Activated CD4-positive, CD25-positive, alpha-beta regulatory T cell (primary cell): Measurements from ENCODE around the gene SLC35A5.
"Not testable (repeated sequence)": the region's sequence is repeated elsewhere in the genome, so short reads cannot be mapped to it uniquely, and the experiment has no call there.

Source experiments
- DNase-seq, 4 experiments: peaks; one replicate each; lab custom pipeline; 2025; lab: John Stamatoyannopoulos, UW

SLC35A5 gene, protein sequence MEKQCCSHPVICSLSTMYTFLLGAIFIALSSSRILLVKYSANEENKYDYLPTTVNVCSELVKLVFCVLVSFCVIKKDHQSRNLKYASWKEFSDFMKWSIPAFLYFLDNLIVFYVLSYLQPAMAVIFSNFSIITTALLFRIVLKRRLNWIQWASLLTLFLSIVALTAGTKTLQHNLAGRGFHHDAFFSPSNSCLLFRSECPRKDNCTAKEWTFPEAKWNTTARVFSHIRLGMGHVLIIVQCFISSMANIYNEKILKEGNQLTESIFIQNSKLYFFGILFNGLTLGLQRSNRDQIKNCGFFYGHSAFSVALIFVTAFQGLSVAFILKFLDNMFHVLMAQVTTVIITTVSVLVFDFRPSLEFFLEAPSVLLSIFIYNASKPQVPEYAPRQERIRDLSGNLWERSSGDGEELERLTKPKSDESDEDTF

DNA sequence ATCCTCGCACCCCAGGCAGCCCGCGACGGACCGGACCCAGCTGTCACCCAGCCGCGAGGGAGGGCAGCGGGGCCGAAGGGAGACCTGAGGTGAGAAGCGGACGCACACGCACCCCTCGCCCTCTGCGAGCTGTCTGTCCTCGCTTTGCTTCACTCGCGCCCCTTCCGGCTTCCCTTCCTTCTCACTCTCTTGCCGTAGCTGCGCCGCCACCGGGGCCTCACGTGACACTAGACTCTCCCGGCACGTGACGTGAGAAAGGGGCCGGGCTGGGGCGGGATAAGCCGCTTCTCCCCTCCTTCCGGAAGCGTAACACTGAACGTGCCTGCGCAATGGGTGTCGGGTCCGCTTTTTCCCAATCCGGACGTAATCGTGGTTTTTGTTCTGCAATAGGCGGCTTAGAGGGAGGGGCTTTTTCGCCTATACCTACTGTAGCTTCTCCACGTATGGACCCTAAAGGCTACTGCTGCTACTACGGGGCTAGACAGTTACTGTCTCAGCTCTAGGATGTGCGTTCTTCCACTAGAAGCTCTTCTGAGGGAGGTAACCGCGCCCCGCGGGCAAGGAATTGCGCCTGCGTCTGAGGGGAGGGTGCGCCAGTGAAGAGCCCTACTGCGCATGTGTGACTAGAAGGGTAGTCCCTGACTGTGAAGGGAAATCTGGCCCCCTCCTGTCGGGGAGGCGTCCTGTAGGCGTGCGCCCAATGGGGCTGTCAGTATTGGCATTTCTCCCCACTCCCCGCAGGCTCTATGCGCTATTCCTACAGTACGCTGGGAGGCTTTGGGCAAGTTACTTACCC, at the start of gene SLC35A5, which contains the start of gene ATG3:
TSS of gene SLC35A5 (plus strand) at position 312 of the 796 bp plus-strand sequence. CDS start 1,359 bp downstream, outside the sequence.
TSS of gene ATG3 (minus strand) at position 229 of the 796 bp plus-strand sequence. CDS start 434 bp downstream, outside the sequence.
- DNase-seq: peak; percentile 95 to 97 (median 96)

DNA sequence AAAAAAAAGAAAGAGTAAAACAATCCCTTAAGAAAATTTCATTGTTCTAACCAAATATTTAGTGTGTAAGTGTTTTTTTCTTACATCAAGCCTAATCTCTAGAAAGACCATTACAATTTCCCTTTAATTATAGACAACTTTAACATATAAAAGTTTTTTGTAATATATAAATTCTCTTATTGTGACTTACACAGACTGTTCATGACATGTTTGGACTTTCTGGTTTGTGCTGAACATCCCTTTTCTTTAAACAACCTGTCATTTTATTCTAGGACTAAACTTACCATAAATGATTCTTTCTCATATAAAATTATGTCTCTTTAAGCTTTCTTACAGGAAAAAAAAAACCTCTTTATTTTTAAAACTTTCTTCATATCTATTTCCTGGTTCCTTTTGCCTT, 49.5 kb upstream of the SLC35A5 start:
- DNase-seq: no peak

DNA sequence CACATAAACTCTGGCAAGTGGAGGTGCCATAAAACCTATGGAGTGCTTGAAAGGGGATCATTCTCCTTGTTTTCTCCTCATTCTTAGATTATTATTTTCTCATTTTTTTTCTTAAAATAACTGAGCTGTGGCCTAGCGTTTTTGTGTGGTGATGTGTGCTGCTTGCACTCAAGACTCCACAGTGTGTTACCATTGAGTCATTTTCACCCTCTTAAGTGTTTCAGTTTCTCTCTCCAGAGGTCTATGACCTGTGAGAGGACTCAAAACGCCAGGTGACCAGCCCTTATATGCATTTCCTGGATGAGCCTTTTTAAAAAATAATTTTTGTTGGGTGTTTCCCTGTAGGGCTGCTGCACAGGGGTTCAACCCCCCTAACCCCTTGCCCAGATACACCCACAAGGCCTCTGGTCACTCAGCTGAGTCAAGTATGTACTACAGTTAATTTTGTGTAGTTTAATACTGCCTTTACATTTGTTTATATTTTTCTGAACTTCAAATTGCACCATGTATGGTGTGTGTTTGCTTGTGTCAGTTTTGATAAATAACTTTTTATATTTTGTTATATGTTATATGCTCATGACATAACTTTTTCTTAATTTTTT, 47.2 kb upstream of the SLC35A5 start:
- DNase-seq: no peak

DNA sequence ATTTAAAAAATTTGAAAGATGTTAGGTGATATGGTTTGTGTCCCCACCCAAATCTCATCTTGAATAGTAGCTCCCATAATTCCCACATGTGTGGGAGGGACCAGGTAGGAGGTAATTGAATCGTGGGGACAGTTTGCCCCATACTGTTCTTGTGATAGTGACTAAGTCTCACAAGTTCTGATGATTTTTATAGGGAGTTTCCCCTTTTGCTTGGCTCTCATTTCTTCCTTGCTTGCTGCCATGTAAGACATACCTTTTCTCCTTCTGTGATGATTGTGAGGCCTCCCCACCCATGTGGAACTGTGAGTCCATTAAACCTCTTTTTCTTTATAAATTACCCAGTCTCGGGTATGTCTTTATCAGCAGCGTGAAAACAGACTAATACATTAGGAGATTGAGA, 42.9 kb upstream of the SLC35A5 start:
- DNase-seq: not testable (repeated sequence)

DNA sequence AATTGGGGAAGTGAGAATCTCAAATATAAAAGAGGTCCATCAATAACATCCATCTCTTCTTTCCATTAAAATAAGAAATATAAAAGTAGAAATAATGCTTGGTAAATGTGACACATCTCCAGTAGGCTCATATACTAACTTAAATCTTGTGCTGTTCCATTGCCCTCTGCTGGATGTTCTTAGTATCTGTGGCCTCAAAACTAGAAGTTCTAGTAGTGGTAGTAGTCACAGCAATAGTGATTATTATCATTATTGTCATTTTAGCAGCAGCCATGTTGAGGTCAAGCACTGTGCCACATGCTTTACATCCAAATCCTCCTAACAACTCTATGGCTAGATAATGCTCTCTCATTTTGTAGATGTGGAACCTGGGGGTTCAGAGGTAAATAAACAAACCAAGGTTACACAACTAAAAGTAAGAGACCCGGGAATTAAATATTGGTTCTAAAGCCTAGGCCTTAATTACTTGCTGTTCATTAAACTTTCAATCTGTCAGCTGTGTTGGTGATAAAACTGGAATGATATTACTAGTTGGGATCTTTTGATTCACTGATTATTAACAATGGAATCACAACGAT, 42.3 kb upstream of the SLC35A5 start:
- no peak for DNase-seq

DNA sequence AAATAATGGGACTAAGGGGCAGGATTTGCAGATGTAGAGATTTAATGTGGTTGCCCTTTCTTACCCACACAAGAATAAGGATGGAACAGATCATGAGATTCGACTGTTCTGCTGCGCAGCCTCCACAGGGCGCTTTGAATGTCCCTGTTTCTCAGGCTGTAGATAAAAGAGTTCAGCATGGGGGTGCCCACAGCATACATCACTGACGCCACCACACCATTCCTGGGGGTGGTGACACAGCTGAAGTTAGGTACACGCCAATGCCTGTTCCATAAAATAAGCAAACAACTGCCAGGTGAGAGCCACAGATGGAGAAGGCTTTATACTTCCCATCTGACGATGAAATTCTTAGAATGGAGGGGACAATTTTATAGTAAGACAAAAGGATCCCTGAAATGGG, 37.7 kb upstream of the SLC35A5 start:
- DNase-seq: not testable (repeated sequence)

DNA sequence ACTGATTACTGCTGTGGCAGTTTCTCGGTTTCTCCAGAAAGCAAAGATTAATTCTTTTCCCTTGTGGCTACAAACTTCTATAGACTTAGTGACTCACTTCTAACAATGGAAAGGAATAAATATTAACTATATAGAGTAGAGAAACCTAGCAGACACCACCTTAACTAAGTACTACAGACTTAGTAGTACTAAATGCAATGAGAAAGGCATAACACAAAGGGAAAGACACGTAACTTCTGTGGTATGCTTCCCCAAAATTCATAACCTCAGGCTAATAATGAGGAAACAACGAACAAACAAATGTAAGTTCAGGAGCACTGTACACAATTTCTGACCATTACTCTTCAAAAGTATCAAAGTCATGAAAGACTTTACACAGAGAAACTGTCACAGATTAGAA, 31.3 kb upstream of the SLC35A5 start:
- DNase-seq: no peak

DNA sequence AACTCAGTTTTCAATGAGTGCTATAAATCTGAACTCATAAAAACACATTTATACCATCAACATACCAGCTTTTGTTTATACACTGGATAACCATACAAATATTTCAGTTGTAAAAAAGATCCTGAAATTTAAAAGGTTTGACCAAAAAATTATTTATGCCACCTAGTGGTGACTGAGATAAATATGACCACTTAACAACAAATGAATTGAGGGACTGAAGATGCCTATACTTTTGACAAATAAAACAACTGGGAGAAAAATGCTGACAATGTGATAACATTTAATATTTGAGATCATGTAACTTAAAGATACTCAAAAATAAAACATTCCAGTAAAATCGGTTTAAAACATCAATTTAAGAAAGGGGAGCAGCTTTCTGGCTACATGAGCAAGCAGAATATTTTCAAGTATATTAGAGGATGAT, 30.5 kb upstream of the SLC35A5 start:
- DNase-seq: no peak

DNA sequence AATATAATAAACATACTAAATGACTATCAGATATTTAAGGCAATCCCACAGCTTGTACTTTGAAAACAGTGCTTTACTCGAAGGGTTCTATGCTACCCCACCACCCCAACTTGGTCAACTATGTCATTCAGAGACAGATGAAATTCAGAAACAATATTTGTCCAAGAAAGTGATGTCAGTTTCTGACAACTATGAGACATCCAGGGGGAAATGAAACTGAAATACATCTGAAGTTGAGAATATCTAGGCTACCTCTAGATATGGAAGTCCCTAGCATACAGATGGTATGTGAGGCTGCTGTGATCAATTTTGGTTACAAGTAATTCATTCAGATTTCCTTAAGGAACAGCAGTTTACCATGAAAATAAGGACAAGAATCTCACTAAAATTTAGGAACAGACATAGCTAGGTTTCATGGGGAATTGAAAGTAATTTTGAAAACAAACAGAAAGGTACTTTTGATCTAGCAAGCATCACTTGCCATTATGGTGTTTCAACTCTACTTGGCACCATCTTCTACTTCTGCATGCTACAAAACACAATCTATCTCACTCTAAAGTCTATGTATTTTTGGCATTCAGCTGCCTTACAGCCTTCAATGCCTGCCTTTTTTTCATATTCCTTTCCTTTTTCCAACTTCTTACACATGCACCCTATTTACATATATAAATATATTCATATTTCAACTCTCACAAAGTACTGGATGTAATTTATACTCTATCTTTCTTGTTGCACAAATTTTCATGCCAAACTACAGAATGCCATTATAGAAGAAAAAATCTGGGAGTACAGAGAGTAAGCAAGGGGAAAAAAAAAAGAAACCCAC, 21.8 kb upstream of the SLC35A5 start:
- no peak for DNase-seq

DNA sequence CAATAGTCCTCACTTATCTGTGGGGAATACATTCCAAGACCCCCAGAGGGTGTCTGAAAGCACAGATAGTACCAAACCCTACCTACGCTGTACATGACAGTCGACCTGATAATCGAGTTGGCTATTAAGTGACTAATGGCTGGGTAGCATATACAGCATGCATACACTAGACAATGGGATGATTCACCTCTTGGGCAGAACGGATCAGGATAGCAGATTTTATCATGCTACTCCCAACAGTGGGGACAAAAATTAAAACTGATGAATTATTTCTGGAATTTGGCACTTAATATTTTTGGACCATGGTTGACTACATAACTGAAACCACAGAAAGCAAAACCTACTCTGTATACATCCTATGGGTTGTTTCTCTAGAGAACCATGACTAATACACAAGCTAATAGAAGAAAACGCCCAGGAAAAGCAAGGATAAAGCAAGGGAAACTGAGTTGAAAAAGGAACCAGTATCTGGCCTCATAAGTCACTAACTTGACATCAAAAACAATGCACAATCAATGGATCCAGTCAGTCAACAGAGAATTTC, 15.6 kb upstream of the SLC35A5 start:
- no peak for DNase-seq

DNA sequence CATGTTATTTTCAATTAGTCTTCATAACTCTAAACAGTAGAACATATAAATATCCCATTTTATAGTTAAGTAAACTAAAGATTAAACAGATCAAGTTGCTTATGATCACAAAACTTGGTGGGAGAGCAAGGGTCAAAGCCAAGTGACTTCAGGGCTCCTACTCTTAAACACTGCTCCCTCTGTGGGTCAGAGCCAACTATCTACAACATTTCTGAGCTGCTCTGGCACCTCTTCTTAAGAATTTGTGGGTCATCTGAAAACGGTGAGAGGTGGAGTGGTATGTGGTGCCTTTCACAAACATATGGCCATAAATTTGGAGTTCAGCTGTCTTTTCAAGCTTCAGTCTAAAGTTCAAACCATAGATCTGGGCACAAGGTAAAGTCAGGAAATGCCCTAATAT, 11.0 kb upstream of the SLC35A5 start:
- DNase-seq: no peak

DNA sequence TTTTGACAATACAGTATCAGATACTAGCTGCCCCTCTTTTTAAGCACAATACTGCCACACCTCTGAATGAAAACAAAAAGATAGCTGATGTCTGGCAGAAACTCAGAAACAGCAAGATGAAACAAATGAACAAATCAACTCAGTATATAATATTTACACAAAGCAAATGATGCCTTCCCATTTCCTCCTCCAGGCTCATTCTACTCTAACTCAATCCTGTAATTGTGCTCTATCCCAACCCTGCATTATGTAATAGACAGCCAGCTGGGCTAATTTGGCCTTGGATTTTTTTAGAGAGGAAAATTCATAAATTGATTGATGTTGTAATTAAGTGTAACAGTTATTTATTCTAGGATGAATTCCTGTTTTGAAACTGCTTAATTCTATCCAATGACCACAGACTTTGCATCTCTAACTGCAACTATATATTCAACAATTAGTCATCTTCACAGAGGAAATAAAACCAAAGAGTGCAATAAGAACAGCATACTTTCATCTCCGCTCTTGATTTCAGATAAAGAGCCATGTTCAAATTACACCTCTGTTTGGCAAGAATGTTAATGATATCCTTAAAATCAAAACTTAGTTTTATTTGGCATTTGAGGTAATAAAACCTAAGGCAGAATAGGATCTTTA, 6.2 kb upstream of the SLC35A5 start:
- no peak for DNase-seq

DNA sequence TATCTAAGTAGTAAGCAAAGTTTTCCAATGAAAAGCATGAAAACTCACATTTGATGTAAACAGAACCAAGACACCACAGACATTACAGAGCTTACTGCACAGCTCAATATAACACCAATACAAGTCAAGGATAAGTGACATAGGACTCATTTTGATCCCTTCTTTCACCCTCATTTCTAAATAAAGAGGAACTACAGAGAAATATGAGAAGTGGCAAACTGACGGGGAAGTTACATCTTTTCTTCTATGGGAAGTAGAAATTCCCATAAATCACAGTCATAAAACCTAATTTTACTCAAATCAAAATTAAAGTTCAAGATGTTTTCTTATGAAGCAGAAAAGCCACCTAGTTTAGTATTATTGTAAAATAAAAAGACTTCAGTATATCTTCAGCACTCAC, 3.9 kb upstream of the SLC35A5 start:
- no peak for DNase-seq

DNA sequence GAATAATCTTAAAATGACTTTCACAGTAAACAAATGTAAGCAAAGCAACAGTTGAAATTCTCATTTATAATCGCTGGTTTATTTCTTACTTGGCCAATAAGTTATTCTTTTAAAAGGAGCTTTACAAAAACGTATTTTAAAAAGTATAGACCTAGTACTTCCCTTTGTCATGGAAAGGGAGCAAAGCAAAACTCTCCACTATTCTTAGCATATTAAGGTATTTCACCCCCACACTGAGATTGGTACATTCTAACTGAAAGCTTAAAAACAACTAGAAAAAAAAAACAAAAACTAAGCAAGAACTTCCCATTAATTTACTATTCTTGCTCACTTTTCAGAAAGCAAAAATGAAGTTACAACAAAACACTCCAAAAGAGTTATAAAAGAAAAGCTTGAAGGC, 1.5 kb upstream of the SLC35A5 start:
- no peak for DNase-seq

DNA sequence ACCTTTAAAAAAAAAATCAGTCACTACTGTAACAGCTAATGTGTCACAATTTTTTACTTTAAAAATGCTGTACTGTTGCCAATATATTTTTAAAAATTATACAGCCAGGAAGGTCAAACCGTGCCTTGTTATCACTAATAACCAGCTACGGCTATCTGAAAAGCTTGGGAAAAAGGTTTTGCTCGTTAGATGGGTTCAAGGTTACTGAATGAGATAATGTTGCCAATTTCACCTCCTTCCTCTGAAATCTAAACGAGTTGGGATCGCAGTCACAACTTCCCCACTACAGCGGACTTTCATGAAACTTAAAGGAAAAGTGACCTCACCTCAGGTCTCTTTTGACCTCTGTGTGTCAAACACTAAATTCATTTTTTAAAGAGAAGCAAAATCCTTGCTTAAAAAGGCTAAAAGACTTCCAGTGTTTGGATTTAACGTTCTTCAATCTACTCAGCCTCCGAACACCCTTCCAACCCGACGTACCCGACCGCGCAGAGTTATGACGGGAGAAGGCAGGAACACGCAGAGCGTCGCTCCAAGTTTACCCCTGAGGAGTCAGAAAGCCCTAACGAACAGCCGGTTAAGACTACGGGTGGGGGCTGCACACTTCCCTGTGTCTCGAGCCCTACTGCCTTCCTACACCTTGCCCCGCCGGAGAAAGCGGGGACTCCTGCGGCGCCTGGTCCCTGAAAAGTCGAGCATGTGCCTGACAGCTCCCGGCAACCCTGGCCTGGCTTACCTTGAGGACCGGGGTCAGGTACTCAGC, 943 bp upstream of the SLC35A5 start:
- DNase-seq: peak; percentile 26 to 54 (median 46)

DNA sequence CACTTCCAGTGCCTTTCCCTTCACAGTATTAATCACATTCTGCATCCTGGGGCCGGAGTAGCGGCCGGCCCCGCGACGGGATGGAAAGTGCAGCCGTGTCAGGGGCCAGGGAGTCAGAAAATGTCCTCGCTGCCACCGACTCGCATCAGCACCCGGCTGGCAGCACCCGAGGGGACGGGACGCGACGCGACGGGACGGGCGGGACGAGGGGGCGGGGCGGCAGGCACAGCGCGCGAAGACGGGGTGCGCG, 436 bp upstream of the SLC35A5 start:
- peak; percentile 71 to 81 (median 77) for DNase-seq

DNA sequence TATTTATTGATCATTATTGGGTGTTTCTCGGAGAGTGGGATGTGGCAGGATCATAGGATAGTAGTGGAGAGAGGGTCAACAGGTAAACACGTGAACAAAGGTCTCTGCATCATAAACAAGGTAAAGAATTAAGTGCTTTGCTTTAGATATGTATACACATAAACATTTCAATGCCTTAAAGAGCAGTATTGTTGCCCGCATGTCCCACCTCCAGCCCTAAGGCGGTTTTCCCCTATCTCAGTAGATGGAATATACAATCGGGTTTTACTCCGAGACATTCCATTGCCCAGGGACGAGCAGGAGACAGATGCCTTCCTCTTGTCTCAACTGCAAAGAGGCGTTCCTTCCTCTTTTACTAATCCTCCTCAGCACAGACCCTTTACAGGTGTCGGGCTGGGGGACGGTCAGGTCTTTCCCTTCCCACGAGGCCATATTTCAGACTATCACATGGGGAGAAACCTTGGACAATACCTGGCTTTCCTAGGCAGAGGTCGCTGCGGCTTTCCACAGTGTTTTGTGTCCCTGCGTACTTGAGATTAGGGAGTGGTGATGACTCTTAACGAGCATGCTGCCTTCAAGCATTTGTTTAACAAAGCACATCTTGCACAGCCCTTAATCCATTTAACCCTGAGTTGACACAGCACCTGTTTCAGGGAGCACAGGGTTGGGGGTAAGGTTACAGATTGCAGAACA, 2.5 kb downstream of the SLC35A5 start:
- not testable (repeated sequence) for DNase-seq

DNA sequence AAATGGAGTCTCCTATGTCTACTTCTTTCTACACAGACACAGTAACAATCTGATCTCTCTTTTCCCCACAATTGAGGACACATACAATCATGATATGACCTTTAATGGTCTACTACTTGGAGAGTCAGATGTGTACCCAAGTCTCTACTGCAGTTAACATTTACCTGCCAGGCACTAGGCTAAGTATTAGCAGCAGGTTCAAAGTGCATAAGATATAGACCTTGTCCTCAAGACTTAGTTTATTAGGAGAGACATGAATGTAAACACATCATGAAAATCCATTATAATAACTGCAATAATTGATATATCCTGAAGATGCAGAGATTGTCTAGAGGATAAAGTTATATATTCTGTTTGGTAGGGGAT, 3.1 kb downstream of the SLC35A5 start:
- DNase-seq: no peak

DNA sequence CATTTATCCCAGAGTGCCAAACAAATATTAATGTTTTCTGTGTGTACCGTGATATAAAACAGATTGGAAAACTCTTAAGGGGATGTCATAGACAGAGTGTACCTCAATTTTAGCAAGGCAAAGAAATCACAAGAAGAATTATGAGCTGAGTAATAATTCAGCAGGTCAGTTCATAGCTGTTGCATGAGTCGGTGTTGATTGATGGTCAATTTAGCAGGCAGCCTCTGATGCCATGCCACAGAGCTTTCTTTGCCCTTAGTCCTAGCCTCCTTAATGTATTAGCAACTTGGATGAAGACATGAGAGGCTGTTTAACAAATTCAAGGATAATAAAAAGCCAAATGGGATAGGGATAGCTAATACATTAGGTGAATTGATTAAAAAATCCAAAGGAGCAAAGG, 6.8 kb downstream of the SLC35A5 start:
- no peak for DNase-seq

DNA sequence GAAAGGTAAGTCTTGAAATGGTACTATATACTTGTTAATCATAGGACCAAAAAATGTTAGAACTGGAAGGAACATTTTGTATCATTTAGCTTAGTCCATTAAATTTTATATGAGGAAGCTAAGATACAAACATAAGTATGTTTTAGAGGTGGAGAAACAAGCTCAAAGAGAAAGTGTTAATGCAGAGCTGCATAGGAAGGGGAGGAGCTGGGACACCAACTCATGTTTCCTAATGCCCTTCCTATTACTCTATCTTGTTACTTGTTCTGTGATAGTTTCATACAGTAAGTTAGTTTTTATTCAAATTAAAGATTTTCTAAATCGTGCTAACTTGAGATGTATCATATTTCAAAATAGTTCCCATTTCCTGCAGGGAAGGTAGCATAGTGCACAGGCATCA, 7.4 kb downstream of the SLC35A5 start:
- no peak for DNase-seq
